K562 (cell line): ENCODE measurements around the gene SYT6. TPM values are rescaled to one million over a fixed set of nuclear protein-coding genes. Genes with fewer than 3 reads are reported as not detected.

ENCODE experiments used
- BRF2 ChIP-seq: IDR thresholded peaks from 3 replicates; pipeline ENCODE4 v1.6.1; 2011; ENCODE audit warnings: borderline replicate concordance, mild to moderate bottlenecking; ENCODE audit not compliant: insufficient read length, insufficient read depth
- CHD2 ChIP-seq: IDR thresholded peaks from 2 replicates; pipeline ENCODE4 v1.6.1; 2011; ENCODE audit warnings: low read depth, low read length
- ELK3 ChIP-seq: fragments of 450-650 bp; formaldehyde crosslinking; IDR thresholded peaks from 2 replicates; pipeline ENCODE4 v1.4.0; 2020; ENCODE audit warnings: mild to moderate bottlenecking
- ERF ChIP-seq: fragments of 450-650 bp; formaldehyde crosslinking; IDR thresholded peaks from 2 replicates; pipeline ENCODE4 v1.4.0; 2020; ENCODE audit warnings: mild to moderate bottlenecking, mixed read lengths
- FUS ChIP-seq: fragments of 200-400 bp; formaldehyde crosslinking; optimal IDR thresholded peaks from 2 replicates; pipeline ENCODE3; 2017; ENCODE audit warnings: low read depth, low read length
- HDGF ChIP-seq: fragments of 450-650 bp; IDR thresholded peaks from 2 replicates; pipeline ENCODE4 v1.6.1; 2016
- HES1 ChIP-seq: fragments of 450-650 bp; IDR thresholded peaks from 2 replicates; pipeline ENCODE4 v1.6.1; 2016; ENCODE audit warnings: low read depth, mild to moderate bottlenecking, moderate library complexity
- NFATC3 ChIP-seq: fragments of 450-650 bp; IDR thresholded peaks from 2 replicates; pipeline ENCODE4 v1.6.1; 2017; ENCODE audit warnings: mild to moderate bottlenecking
- NFE2L1 ChIP-seq: fragments of 450-650 bp; IDR thresholded peaks from 2 replicates; pipeline ENCODE4 v1.6.1; 2016; ENCODE audit warnings: missing genetic modification characterization, low read depth, mild to moderate bottlenecking, missing compliant biosample characterization, moderate library complexity, borderline replicate concordance
- PHF20 ChIP-seq: fragments of 450-650 bp; IDR thresholded peaks from 2 replicates; pipeline ENCODE4 v1.6.1; 2018; ENCODE audit not compliant: partially characterized antibody
- RNF2 ChIP-seq: sonication (generic); IDR thresholded peaks from 2 replicates; pipeline ENCODE4 v1.6.1; 2016
- SOX6 ChIP-seq: fragments of 450-650 bp; IDR thresholded peaks from 2 replicates; pipeline ENCODE4 v1.6.1; 2014; ENCODE audit warnings: mild to moderate bottlenecking
- TAF7 ChIP-seq: fragments of 450-650 bp; IDR thresholded peaks from 2 replicates; pipeline ENCODE4 v1.6.1; 2016; ENCODE audit warnings: missing genetic modification characterization, missing compliant biosample characterization
- TCF3 ChIP-seq: sonication (generic); formaldehyde crosslinking; IDR thresholded peaks from 2 replicates; pipeline ENCODE4 v1.4.0; 2020; ENCODE audit warnings: mild to moderate bottlenecking, missing genetic modification reagents
- XRCC3 ChIP-seq: fragments of 450-650 bp; IDR thresholded peaks from 2 replicates; pipeline ENCODE4 v1.6.1; 2017; ENCODE audit warnings: mild to moderate bottlenecking, moderate library complexity
- ZBTB12 ChIP-seq: fragments of 250-450 bp; sonication (Bioruptor Pico); IDR thresholded peaks from 2 replicates; pipeline ENCODE4 v1.4.0; 2020
- ZBTB49 ChIP-seq: sonication (generic); formaldehyde crosslinking; IDR thresholded peaks from 2 replicates; pipeline ENCODE4 v1.8.0; 2022; ENCODE audit warnings: missing genetic modification reagents, mild to moderate bottlenecking, borderline replicate concordance
- ZBTB8A ChIP-seq: fragments of 450-650 bp; IDR thresholded peaks from 2 replicates; pipeline ENCODE4 v1.6.1; 2018; ENCODE audit warnings: mild to moderate bottlenecking, moderate library complexity; ENCODE audit not compliant: partially characterized antibody
- ZC3H8 ChIP-seq: fragments of 450-650 bp; IDR thresholded peaks from 2 replicates; pipeline ENCODE4 v1.6.1; 2017
- ZNF12 ChIP-seq: sonication (generic); formaldehyde crosslinking; IDR thresholded peaks from 2 replicates; pipeline ENCODE4 v1.4.0; 2020; ENCODE audit warnings: mild to moderate bottlenecking, missing genetic modification reagents
- ZNF174 ChIP-seq: fragments of 250-450 bp; sonication (Bioruptor Pico); IDR thresholded peaks from 2 replicates; pipeline ENCODE4 v1.4.0; 2020; ENCODE audit warnings: mild to moderate bottlenecking
- ZNF175 ChIP-seq: fragments of 200-800 bp; sonication (Bioruptor generic); IDR thresholded peaks from 2 replicates; pipeline ENCODE4 v1.6.1; 2016; ENCODE audit warnings: low read depth, mild to moderate bottlenecking, missing genetic modification characterization, missing compliant biosample characterization
- ZNF274 ChIP-seq: IDR thresholded peaks from 2 replicates; pipeline ENCODE4 v1.6.1; 2011; ENCODE audit warnings: low read depth, mild to moderate bottlenecking, low read length, moderate library complexity, borderline replicate concordance
- ZNF766 ChIP-seq: fragments of 200-800 bp; sonication (Bioruptor generic); conservative IDR thresholded peaks from 2 replicates; pipeline ENCODE4 v1.6.1; 2016; ENCODE audit warnings: missing genetic modification characterization, missing compliant biosample characterization
- polyA plus RNA-seq, 8 experiments: library from polyadenylated mRNA; depleted of rRNA in 4 of 8; stranded (reverse) in 5 of 8; unstranded in 3 of 8; fragments of >200 nt; fragmentation: Nextera tagmentation in 2 of 8; fragmentation: Illumina TruSeq in 1 of 8; extraction: Ambion mirVana in 2 of 8; extraction: Trizol in 1 of 8; gene quantifications; 2 replicates each; pipeline versions ENCODE4 v1.2.1 to v1.2.3, GENCODE V29; 2011 to 2014; ENCODE audit warnings: inconsistent platforms in 1 of 8, missing spikeins in 1 of 8
- total RNA-seq, 7 experiments: library from RNA; depleted of rRNA in 6 of 7; stranded (reverse); fragments of >200 nt in 6 of 7; fragmentation: Illumina TruSeq in 2 of 7; extraction: Trizol in 2 of 7; gene quantifications; 2 replicates each; pipeline versions ENCODE4 v1.2.1 to v1.2.3, GENCODE V29; 2011 to 2021; ENCODE audit warnings: low replicate concordance in 1 of 7

SYT6 gene
- total and polyA plus RNA-seq, 9 of the 15 experiments (the other 6 are each of a cell fraction or from before 2014, with no cell fraction given) = 0.06 TPM; not detected in 8

GRCh38 chr1:114088392-114089299 is 65.0 kb downstream of the SYT6 start (continued):
- TF ChIP-seq PHF20 = no peak
- no peak for TF ChIP-seq ZBTB49 (CRISPR knock-in tag)
- peak; percentile 38; the same call in 1 of the 2 replicates for TF ChIP-seq SOX6
- TF ChIP-seq NFATC3 = no peak
- peak; percentile 79 for TF ChIP-seq TCF3
- no peak for TF ChIP-seq ELK3
- no peak for TF ChIP-seq NFE2L1 (tag)
- no peak for TF ChIP-seq XRCC3
- no peak for TF ChIP-seq ZNF175
- TF ChIP-seq ZNF766 (CRISPR knock-in tag) = no peak
- no peak for TF ChIP-seq ZNF174 (CRISPR knock-in tag)
- TF ChIP-seq ZNF12 (CRISPR knock-in tag) = peak; percentile 94
- TF ChIP-seq ZBTB12 (CRISPR knock-in tag) = no peak
- no peak for TF ChIP-seq ZC3H8
- no peak for TF ChIP-seq HDGF
- TF ChIP-seq HES1 = peak; percentile 24; the same call in 1 of the 2 replicates
- TF ChIP-seq ERF (CRISPR knock-in tag) = no peak
- TF ChIP-seq ZBTB8A = no peak
- no peak for TF ChIP-seq CHD2
- no peak for TF ChIP-seq ZNF274
- TF ChIP-seq TAF7 (tag) = no peak
- TF ChIP-seq BRF2 = no peak
- TF ChIP-seq RNF2 = peak; percentile 56; the same call in 1 of the 2 replicates
- no peak for TF ChIP-seq FUS
